ENCODE measurements around the gene RNASET2. TPM values are rescaled to one million over a fixed set of nuclear protein-coding genes. Genes with fewer than 3 reads are reported as not detected.

The RNASET2 gene
- polyA plus RNA-seq, 1 donor (not counting 4 experiments of a cell fraction or from before 2014, with no cell fraction given), result 21.5 TPM

- H3K4me2 ChIP-seq (ENCODE audit: control insufficient read depth, extremely low read depth, insufficient read depth, low read depth, low read length), result no peak overlapping the region
- H4K20me1 ChIP-seq (ENCODE audit: control insufficient read depth, extremely low read depth, insufficient read depth, low read length), result no peaks in the 10 kb centered on the region
- TF ChIP-seq, protein P1, sequence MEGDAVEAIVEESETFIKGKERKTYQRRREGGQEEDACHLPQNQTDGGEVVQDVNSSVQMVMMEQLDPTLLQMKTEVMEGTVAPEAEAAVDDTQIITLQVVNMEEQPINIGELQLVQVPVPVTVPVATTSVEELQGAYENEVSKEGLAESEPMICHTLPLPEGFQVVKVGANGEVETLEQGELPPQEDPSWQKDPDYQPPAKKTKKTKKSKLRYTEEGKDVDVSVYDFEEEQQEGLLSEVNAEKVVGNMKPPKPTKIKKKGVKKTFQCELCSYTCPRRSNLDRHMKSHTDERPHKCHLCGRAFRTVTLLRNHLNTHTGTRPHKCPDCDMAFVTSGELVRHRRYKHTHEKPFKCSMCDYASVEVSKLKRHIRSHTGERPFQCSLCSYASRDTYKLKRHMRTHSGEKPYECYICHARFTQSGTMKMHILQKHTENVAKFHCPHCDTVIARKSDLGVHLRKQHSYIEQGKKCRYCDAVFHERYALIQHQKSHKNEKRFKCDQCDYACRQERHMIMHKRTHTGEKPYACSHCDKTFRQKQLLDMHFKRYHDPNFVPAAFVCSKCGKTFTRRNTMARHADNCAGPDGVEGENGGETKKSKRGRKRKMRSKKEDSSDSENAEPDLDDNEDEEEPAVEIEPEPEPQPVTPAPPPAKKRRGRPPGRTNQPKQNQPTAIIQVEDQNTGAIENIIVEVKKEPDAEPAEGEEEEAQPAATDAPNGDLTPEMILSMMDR (optimal IDR thresholded peaks at IDR 0.05 in 1 of 3, IDR thresholded peaks at IDR 0.05 in 1 of 3, conservative IDR thresholded peaks at IDR 0.05 in 1 of 3; ENCODE audit: extremely low read depth in 1 of 3, insufficient read depth in 2 of 3, low read length in 3 of 3), result no peak
- TF ChIP-seq EZH2 (IDR thresholded peaks at IDR 0.05; ENCODE audit: low read length), result no peak
- no peaks in the 10 kb centered on the region for H3K9me1 ChIP-seq (ENCODE audit: control insufficient read depth, extremely low read depth, insufficient read depth, low read length)
- DNase-seq (ENCODE audit: low read depth, low spot score) (no peak), FAIRE-seq (no peak)
- H3K9ac ChIP-seq (ENCODE audit: control insufficient read depth, extremely low read depth, insufficient read depth, low read length), result no peak overlapping the region
- no peak overlapping the region for H3K27ac ChIP-seq (ENCODE audit: control insufficient read depth, insufficient read depth, low read length)
- peaks cover 0 to 1% of the 10 kb centered on the region in 2 experiments for H3K36me3 ChIP-seq (ENCODE audit: control insufficient read depth in 2 of 2, extremely low read depth in 1 of 2, insufficient read depth in 2 of 2, low read length in 2 of 2)
- H3K4me3 ChIP-seq (ENCODE audit: control insufficient read depth in 2 of 3, extremely low read depth in 1 of 3, insufficient read depth in 2 of 3, low read depth in 1 of 3, low read length in 3 of 3), result no peak overlapping the region
- H3K9me3 ChIP-seq (ENCODE audit: control insufficient read depth, low read depth, low read length), result no peaks in the 10 kb centered on the region
- dilution Hi-C loops (cut with MboI; ENCODE audit: extremely low pct_ligation_motif_present, low sequenced_read_pairs), result no loop called here
- no peaks in the 10 kb centered on the region for H3K27me3 ChIP-seq (ENCODE audit: control insufficient read depth, extremely low read depth, insufficient read depth, low read length)
- no peaks in the 10 kb centered on the region for H3K4me1 ChIP-seq (ENCODE audit: control insufficient read depth, extremely low read depth, insufficient read depth, low read length)
- H2AFZ ChIP-seq (ENCODE audit: control insufficient read depth, low read length), result no peak overlapping the region
- no peaks in the 10 kb centered on the region for H3K79me2 ChIP-seq (ENCODE audit: control insufficient read depth, insufficient read depth, low read length)
Measured at GRCh38 chr6:166924531-166924930, 31.8 kb downstream of the RNASET2 start.

- no peak overlapping the region for H2AFZ ChIP-seq (ENCODE audit: control insufficient read depth, low read length)
- H3K4me3 ChIP-seq (ENCODE audit: control insufficient read depth in 2 of 3, extremely low read depth in 1 of 3, insufficient read depth in 2 of 3, low read depth in 1 of 3, low read length in 3 of 3), result no peak overlapping the region
- H3K4me2 ChIP-seq (ENCODE audit: control insufficient read depth, extremely low read depth, insufficient read depth, low read depth, low read length), result no peak overlapping the region
- H3K4me1 ChIP-seq (ENCODE audit: control insufficient read depth, extremely low read depth, insufficient read depth, low read length), result no peaks in the 10 kb centered on the region
- no peak overlapping the region for H3K27ac ChIP-seq (ENCODE audit: control insufficient read depth, insufficient read depth, low read length)
- H3K9me3 ChIP-seq (ENCODE audit: control insufficient read depth, low read depth, low read length), result no peaks in the 10 kb centered on the region
- no peak for DNase-seq (ENCODE audit: low read depth, low spot score)
- H3K36me3 ChIP-seq (ENCODE audit: control insufficient read depth in 2 of 2, extremely low read depth in 1 of 2, insufficient read depth in 2 of 2, low read length in 2 of 2), result no peaks in the 10 kb centered on the region
- TF ChIP-seq, protein P1 (optimal IDR thresholded peaks at IDR 0.05 in 1 of 3, IDR thresholded peaks at IDR 0.05 in 1 of 3, conservative IDR thresholded peaks at IDR 0.05 in 1 of 3; ENCODE audit: extremely low read depth in 1 of 3, insufficient read depth in 2 of 3, low read length in 3 of 3), result no peak
- TF ChIP-seq EZH2 (IDR thresholded peaks at IDR 0.05; ENCODE audit: low read length), result no peak
- H3K79me2 ChIP-seq (ENCODE audit: control insufficient read depth, insufficient read depth, low read length), result no peaks in the 10 kb centered on the region
- no peaks in the 10 kb centered on the region for H3K9me1 ChIP-seq (ENCODE audit: control insufficient read depth, extremely low read depth, insufficient read depth, low read length)
- no peaks in the 10 kb centered on the region for H4K20me1 ChIP-seq (ENCODE audit: control insufficient read depth, extremely low read depth, insufficient read depth, low read length)
- dilution Hi-C loops (cut with MboI; ENCODE audit: extremely low pct_ligation_motif_present, low sequenced_read_pairs), result no loop called here
- no peak overlapping the region for H3K9ac ChIP-seq (ENCODE audit: control insufficient read depth, extremely low read depth, insufficient read depth, low read length)
- no peaks in the 10 kb centered on the region for H3K27me3 ChIP-seq (ENCODE audit: control insufficient read depth, extremely low read depth, insufficient read depth, low read length)
- no peak for FAIRE-seq
Measured at GRCh38 chr6:166922937-166923336, 33.4 kb downstream of the RNASET2 start.

Data from keratinocyte (primary cell).